GM18870 (cell line): ENCODE data around the gene LRRC4C.

ENCODE experiments used
- ATAC-seq: cut with Tn5 transposase; IDR thresholded peaks from one replicate; pipeline ENCODE4 v1.9.1; 2021; ENCODE audit warnings: moderate library complexity; ENCODE audit not compliant: unreplicated experiment

LRRC4C gene

GRCh38 chr11:41267451-41267850 is 192.0 kb downstream of the LRRC4C start:
- no peak for ATAC-seq

GRCh38 chr11:41256041-41256440 is 203.4 kb downstream of the LRRC4C start:
- no peak for ATAC-seq

GRCh38 chr11:41254966-41255365 is 204.5 kb downstream of the LRRC4C start:
- no peak for ATAC-seq

GRCh38 chr11:41250408-41250935 is 209.0 kb downstream of the LRRC4C start:
- ATAC-seq: no peak

GRCh38 chr11:41247621-41248020 is 211.8 kb downstream of the LRRC4C start:
- ATAC-seq: no peak

- ATAC-seq: no peak
Measured at GRCh38 chr11:41246399-41246745, 213.1 kb downstream of the LRRC4C start.

GRCh38 chr11:41245704-41246398 is 213.6 kb downstream of the LRRC4C start:
- ATAC-seq: no peak

GRCh38 chr11:41245184-41245583 is 214.3 kb downstream of the LRRC4C start:
- ATAC-seq: no peak

- ATAC-seq: no peak
Measured at GRCh38 chr11:41237382-41237781, 222.1 kb downstream of the LRRC4C start.

- no peak for ATAC-seq
Measured at GRCh38 chr11:41235668-41236067, 223.8 kb downstream of the LRRC4C start.

GRCh38 chr11:41225856-41226633 is 233.4 kb downstream of the LRRC4C start:
- no peak for ATAC-seq

GRCh38 chr11:41222236-41222635 is 237.2 kb downstream of the LRRC4C start:
- no peak for ATAC-seq

GRCh38 chr11:41206388-41206787 is 253.1 kb downstream of the LRRC4C start:
- ATAC-seq: no peak

- ATAC-seq: no peak
Measured at GRCh38 chr11:41201156-41201555, 258.3 kb downstream of the LRRC4C start.

- no peak for ATAC-seq
Measured at GRCh38 chr11:41190437-41191082, 268.9 kb downstream of the LRRC4C start.

GRCh38 chr11:41189701-41190436 is 269.6 kb downstream of the LRRC4C start:
- ATAC-seq: no peak

- no peak for ATAC-seq
Measured at GRCh38 chr11:41177791-41178190, 281.7 kb downstream of the LRRC4C start.

- no peak for ATAC-seq
Measured at GRCh38 chr11:41175304-41175972, 284.0 kb downstream of the LRRC4C start.

- ATAC-seq: no peak
Measured at GRCh38 chr11:41146326-41146725, 313.1 kb downstream of the LRRC4C start.

- no peak for ATAC-seq
Measured at GRCh38 chr11:41145420-41145819, 314.0 kb downstream of the LRRC4C start.

- no peak for ATAC-seq
Measured at GRCh38 chr11:41134971-41135370, 324.5 kb downstream of the LRRC4C start.
